Uterus (tissue), 4 donors: ENCODE results near the gene LRRC56. TPM values are rescaled to one million over a fixed set of nuclear protein-coding genes. Genes with fewer than 3 reads are reported as not detected.

Experiments
- DNase-seq, 2 donors: peaks; one replicate each; pipeline ENCODE4 v3.0.0-alpha.2; 2019 to 2020
- H3K27ac ChIP-seq, 2 donors: fragments of 200-600 bp; sonication (generic); 1 replicate in 1 of 2; 2 replicates in 1 of 2; pipeline ENCODE4 v1.5.1; 2016 to 2018
- H3K27me3 ChIP-seq, 2 donors: fragments of 200-600 bp; sonication (generic); one replicate each; pipeline ENCODE4 v1.5.1; 2018 to 2019; ENCODE audit warnings: control low read depth in 1 of 2
- H3K36me3 ChIP-seq, 2 donors: fragments of 200-600 bp; sonication (generic); one replicate each; pipeline ENCODE4 v1.5.1; 2019; ENCODE audit warnings: control low read depth in 1 of 2
- H3K4me1 ChIP-seq, 2 donors: fragments of 200-600 bp; sonication (generic); one replicate each; pipeline ENCODE4 v1.5.1; 2018 to 2019; ENCODE audit warnings: control low read depth in 1 of 2
- H3K4me3 ChIP-seq, 2 donors: fragments of 200-600 bp; sonication (generic); 1 replicate in 1 of 2; 2 replicates in 1 of 2; pipeline ENCODE4 v1.5.1; 2018 to 2019; ENCODE audit warnings: mild to moderate bottlenecking in 1 of 2
- H3K9me3 ChIP-seq, 2 donors: fragments of 200-600 bp; sonication (generic); one replicate each; pipeline ENCODE4 v1.5.1; 2019; ENCODE audit warnings: control low read depth in 1 of 2
- CTCF ChIP-seq, 4 experiments: fragments of 200-600 bp in 2 of 4; fragments of 450-650 bp in 2 of 4; sonication (generic) in 2 of 4; IDR thresholded peaks; one replicate each; pipeline ENCODE4 v1.5.1; 2016 to 2019; ENCODE audit warnings: antibody characterized with exemption in 4 of 4, mild to moderate bottlenecking in 2 of 4, moderate library complexity in 1 of 4
- POLR2A ChIP-seq, 2 donors: fragments of 450-650 bp; IDR thresholded peaks; one replicate each; pipeline ENCODE4 v1.6.1; 2016; ENCODE audit warnings: antibody characterized with exemption in 2 of 2, mild to moderate bottlenecking in 1 of 2, moderate library complexity in 1 of 2
- intact Hi-C: fragments of 100-400 bp; cut with DNase I; formaldehyde crosslinking; loops from one replicate; pipeline ENCODE4 v1.15.1; 2023; ENCODE audit warnings: low total_unique reads
- total RNA-seq, 4 donors: library from RNA; depleted of rRNA in 3 of 4; stranded (reverse); fragments of >200 nt in 3 of 4; gene quantifications; one replicate each; pipeline versions ENCODE4 v1.1.0 to v1.2.4, GENCODE V29; 2014 to 2023
- donor health status: DM: yes; HTN: yes; CAD: no.

The LRRC56 gene
- total RNA-seq, 4 donors from 2014 or later = 1.7 to 1.9 TPM; not detected in 2

GRCh38 chr11:504994-505344 lies 32.4 kb upstream of the LRRC56 start:
- no peak for DNase-seq
- Histone ChIP-seq H3K4me1 (peaks cover 0 to 20% of the 10 kb centered on the region in 2 donors), H3K27me3 (no peaks in the 10 kb centered on the region), H3K36me3 (no peaks in the 10 kb centered on the region), H3K4me3 (peak overlapping the region; percentile 37 to 52), H3K9me3 (no peaks in the 10 kb centered on the region), H3K27ac (peak overlapping the region; percentile 65 to 73)
- TF ChIP-seq POLR2A (IDR thresholded peaks at IDR 0.05) = no peak
- no peak for TF ChIP-seq CTCF (IDR thresholded peaks at IDR 0.05)
- intact Hi-C loops = no loop called here

GRCh38 chr11:506238-506994 lies 30.9 kb upstream of the LRRC56 start:
- Histone ChIP-seq H3K4me1 (peaks cover 0 to 20% of the 10 kb centered on the region in 2 donors), H3K36me3 (no peaks in the 10 kb centered on the region), H3K27me3 (no peaks in the 10 kb centered on the region), H3K27ac (peak overlapping the region; percentile 97 to 100), H3K9me3 (no peaks in the 10 kb centered on the region), H3K4me3 (peak overlapping the region; percentile 89 to 95)
- intact Hi-C loops = no loop called here
- TF ChIP-seq POLR2A (IDR thresholded peaks at IDR 0.05) (peak; percentile 48 to 68), CTCF (IDR thresholded peaks at IDR 0.05) (peak in 1 of 4 experiments; percentile 7)
- peak; percentile 97 to 99 for DNase-seq

- TF ChIP-seq POLR2A (IDR thresholded peaks at IDR 0.05) = peak in 1 of 2 donors; percentile 73
- TF ChIP-seq CTCF (IDR thresholded peaks at IDR 0.05) = peak in 2 of 4 experiments; percentile 5 to 16
- H3K4me1 ChIP-seq = peaks cover 0 to 19% of the 10 kb centered on the region in 2 donors
- intact Hi-C loops = no loop called here
Observed at GRCh38 chr11:506995-507726, 30.2 kb upstream of the LRRC56 start, which contains the start of gene RNH1. Gene RNH1 (minus strand): TSS chr11:507242. CDS start chr11:502162, 5,080 bp downstream.

GRCh38 chr11:507727-508515 lies 29.4 kb upstream of the LRRC56 start:
- no peaks in the 10 kb centered on the region for H3K27me3 ChIP-seq
- peaks cover 0 to 13% of the 10 kb centered on the region in 2 donors for H3K4me1 ChIP-seq
- peak overlapping the region; percentile 23 to 95 for H3K4me3 ChIP-seq
- intact Hi-C loops = no loop called here
- H3K9me3 ChIP-seq = no peaks in the 10 kb centered on the region
- H3K27ac ChIP-seq = peak overlapping the region in 1 of 2 donors; percentile 100
- no peak for TF ChIP-seq CTCF (IDR thresholded peaks at IDR 0.05)
- TF ChIP-seq POLR2A (IDR thresholded peaks at IDR 0.05) = no peak
- H3K36me3 ChIP-seq = no peaks in the 10 kb centered on the region
- peak in 1 of 2 donors; percentile 19 for DNase-seq

More at GRCh38 chr11:506995-507726, 30.2 kb upstream of the LRRC56 start, which contains the start of gene RNH1:
- H3K36me3 ChIP-seq = no peaks in the 10 kb centered on the region
- peak; percentile 98 to 99 for DNase-seq
- no peaks in the 10 kb centered on the region for H3K27me3 ChIP-seq
- H3K27ac ChIP-seq = peak within 1 kb of the TSS; percentile 97 to 100
- H3K9me3 ChIP-seq = no peaks in the 10 kb centered on the region
- peak within 1 kb of the TSS; percentile 89 to 95 for H3K4me3 ChIP-seq
